ENCODE measurements around the gene MIEF2. TPM values are rescaled to one million over a fixed set of nuclear protein-coding genes. Genes with fewer than 3 reads are reported as not detected.

The MIEF2 gene
- 12.5 and 21.8 TPM in 2 replicates for total RNA-seq

GRCh38 chr17:18260332-18261145 is at the start of gene MIEF2:
MIEF2 (plus strand) TSS chr17:18260662; CDS start chr17:18262721, 2,059 bp downstream.

GRCh38 chr17:18225121-18225641 is 35.3 kb upstream of the MIEF2 start, which contains the start of gene LLGL1:
LLGL1 (plus strand) TSS chr17:18225635; CDS start chr17:18225683, 48 bp downstream.

GRCh38 chr17:18258356-18259038 is 2.0 kb upstream of the MIEF2 start, which contains the start of gene FLII:
FLII (minus strand) TSS chr17:18258738; CDS start chr17:18258690, 48 bp downstream.

GRCh38 chr17:18314731-18315561 is 54.5 kb downstream of the MIEF2 start, which contains the start of the genes SMCR8 and TOP3A:
SMCR8 (plus strand) TSS chr17:18315293; CDS start chr17:18315790, 497 bp downstream.
TOP3A (minus strand) TSS chr17:18314994; CDS start chr17:18314778, 216 bp downstream.

Other genes with a start within 250 kb of the MIEF2 start
- 15.5 and 20.4 TPM in 2 replicates for gene ATPAF2, start 221.5 kb upstream of the MIEF2 start, total RNA-seq
- 4.2 and 8.1 TPM in 2 replicates for gene GID4, start 221.3 kb upstream of the MIEF2 start, total RNA-seq
- 26.6 and 37.2 TPM in 2 replicates for gene DRG2, start 172.7 kb upstream of the MIEF2 start, total RNA-seq
- under 0.01 and 0.44 TPM in 2 replicates for gene MYO15A, start 151.9 kb upstream of the MIEF2 start, total RNA-seq
- 60.7 and 61.0 TPM in 2 replicates for gene ALKBH5, start 76.8 kb upstream of the MIEF2 start, total RNA-seq
- gene LLGL1, start 35.0 kb upstream of the MIEF2 start, total RNA-seq: 18.1 and 30.5 TPM in 2 replicates
- gene FLII, start 1.9 kb upstream of the MIEF2 start, total RNA-seq: 403 and 474 TPM in 2 replicates
- 13.9 and 25.7 TPM in 2 replicates for gene TOP3A, start 54.3 kb downstream of the MIEF2 start, total RNA-seq
- gene SMCR8, start 54.6 kb downstream of the MIEF2 start, total RNA-seq: 9.4 and 24.4 TPM in 2 replicates
- gene SHMT1, start 102.9 kb downstream of the MIEF2 start, total RNA-seq: 8.2 and 14.4 TPM in 2 replicates
- not detected in 2 replicates for gene EVPLL, start 117.1 kb downstream of the MIEF2 start, total RNA-seq
- gene LGALS9C, start 216.1 kb downstream of the MIEF2 start, total RNA-seq: not detected in 2 replicates

Data from bladder microvascular endothelial cell (primary cell).